NCI-H345 (cell line): ENCODE data around the gene GOLGA6L22.
"Not testable (repeated sequence)": the region's sequence is repeated elsewhere in the genome, so short reads cannot be mapped to it uniquely, and the experiment has no call there.

Experiments
- DNase-seq: peaks from one replicate; lab custom pipeline; 2025; lab: John Stamatoyannopoulos, UW

The GOLGA6L22 gene, protein sequence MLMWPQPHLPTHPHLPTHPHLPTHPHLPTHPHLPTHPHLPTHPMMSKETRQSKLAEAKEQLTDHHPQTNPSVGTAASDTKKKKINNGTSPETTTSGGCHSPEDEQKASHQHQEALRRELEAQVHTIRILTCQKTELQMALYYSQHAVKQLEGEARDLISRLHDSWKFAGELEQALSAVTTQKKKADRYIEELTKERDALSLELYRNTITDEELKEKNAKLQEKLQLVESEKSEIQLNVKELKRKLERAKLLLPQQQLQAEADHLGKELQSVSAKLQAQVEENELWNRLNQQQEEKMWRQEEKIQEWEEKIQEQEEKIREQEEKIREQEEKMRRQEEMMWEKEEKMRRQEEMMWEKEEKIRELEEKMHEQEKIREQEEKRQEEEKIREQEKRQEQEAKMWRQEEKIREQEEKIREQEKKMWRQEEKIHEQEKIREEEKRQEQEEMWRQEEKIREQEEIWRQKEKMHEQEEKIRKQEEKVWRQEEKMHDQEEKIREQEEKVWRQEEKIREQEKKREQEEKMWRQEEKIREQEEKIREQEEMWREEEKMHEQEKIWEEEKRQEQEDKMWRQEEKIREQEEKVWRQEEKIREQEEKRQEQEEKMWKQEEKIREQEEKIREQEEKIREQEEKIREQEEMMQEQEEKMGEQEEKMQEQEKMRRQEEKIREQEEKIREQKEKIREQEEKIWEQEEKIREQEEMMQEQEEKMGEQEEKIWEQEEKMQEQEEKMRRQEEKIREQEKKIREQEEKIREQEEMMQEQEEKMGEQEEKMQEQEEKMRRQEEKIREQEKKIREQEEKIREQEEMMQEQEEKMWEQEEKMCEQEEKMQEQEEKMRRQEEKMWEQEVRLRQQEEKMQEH

DNA sequence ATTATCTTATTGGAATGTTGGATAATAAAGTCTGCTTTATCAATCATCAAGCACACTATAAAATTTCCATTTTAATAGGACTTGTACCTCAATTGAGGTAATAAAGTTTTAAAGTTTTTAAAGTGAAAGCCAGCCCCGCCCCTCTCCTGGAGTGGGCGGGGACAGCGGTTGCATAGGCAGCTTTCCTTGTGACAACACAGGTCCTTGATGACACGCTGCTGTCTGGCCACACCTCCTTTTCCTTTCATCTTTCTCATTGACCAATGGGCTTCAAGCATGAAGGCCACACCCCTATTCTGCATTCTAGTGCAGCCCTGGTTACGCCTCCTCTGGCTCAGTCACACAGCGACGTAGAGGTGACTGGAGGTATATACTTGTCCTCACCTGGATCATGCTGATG lies at the start of gene GOLGA6L22:
TSS of gene GOLGA6L22 (plus strand) at position 301 of the 400 bp plus-strand sequence. CDS start at position 392, 91 bp downstream.
- not testable (repeated sequence) for DNase-seq

DNA sequence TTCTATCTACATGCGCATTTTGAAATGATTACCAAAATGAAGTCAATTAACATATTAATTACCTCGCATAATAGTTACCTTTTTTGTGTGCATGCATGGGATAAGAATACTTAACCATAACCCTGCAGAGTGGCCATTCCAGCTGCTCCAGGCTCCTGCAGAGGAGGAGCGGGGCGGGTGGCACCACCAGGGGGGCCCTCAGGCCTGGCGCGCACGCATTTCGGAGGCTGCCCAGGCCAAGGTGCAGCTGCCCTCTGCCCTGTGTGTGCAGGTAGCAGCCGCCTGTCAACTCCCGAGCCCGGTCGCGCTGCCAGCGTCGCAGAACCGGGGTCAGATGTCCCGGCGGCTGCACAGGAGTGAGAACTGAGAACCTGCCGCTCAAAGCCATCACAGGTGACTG lies 41.4 kb upstream of the GOLGA6L22 start:
- DNase-seq: not testable (repeated sequence)

DNA sequence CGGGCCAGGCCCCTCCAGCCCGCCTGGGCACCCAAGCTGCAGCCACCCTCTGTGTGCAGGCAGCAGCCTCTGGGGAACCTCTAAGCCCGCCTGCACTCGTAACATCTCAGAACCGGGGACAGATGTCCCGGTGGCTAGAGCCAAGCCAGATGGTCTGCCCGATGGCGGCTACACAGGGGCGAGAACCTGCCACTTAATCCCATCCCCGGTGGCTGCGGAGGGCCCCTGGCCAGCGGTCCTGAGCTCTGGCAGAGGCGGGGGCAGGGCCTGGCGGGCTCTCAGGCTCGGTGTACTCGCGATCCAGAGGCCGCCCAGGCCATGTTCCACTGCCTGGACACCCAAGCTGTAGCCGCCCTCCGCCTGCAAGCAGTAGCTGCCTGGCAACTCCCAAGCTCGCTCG lies 40.9 kb upstream of the GOLGA6L22 start:
- DNase-seq: not testable (repeated sequence)

DNA sequence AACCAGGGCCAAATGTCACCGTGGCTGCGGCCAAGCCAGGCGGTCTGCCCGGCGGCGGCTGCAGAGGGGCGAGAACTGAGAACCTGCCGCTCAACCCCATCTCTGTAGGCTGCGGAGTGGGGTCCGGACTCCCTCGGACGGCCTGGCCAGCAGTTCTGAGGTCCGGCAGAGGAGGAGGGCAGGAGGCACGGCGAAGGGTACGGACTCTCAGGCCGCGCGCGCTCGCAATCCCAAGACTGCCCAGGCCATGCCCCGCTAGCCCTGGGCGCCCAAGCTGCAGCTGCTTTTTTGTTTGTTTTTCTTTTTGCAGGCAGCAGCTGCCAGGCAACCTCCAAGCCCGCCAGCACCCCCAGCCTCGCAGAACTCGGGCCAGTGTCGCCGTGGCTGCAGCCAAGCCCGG lies 40.5 kb upstream of the GOLGA6L22 start:
- DNase-seq: not testable (repeated sequence)

DNA sequence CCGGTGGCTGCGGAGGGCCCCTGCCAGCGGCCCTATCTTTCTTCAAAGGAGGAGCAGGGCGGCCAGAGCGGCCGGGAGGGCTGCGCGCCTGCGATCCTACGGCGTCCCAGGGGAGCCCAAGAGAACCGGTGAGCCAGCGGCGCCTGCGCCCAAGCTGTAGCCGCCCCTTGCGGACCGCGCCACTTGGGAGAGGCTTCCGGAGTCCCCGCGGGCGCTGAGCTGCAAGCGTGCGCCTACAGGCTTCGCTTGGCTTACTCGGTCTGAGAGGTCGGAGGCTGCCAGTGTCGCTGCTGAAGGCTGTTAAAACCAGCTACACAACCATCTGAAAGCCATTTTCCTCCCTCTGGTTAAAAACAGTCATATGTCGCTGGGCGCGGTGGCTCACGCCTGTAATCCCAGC lies 40.0 kb upstream of the GOLGA6L22 start:
- not testable (repeated sequence) for DNase-seq

DNA sequence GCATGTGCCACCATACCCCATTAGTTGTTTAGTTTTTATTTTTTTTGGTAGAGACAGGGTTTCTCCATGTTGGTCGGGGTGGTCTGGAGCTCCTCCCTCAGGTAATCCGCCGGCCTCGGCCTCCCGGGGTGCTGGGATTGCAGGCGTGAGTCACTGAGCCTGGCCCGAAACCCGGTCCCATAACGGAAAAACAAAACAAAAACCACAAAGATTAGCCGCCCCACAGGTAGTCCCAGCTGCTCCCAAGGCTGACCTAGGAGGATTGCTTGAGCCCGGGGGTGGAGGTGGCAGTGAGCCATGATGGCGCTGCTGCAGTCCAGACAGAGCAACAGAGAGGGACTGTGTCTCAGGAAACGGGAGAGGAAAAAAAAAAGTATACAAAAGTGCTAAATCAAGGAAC lies 38.4 kb upstream of the GOLGA6L22 start:
- DNase-seq: not testable (repeated sequence)

DNA sequence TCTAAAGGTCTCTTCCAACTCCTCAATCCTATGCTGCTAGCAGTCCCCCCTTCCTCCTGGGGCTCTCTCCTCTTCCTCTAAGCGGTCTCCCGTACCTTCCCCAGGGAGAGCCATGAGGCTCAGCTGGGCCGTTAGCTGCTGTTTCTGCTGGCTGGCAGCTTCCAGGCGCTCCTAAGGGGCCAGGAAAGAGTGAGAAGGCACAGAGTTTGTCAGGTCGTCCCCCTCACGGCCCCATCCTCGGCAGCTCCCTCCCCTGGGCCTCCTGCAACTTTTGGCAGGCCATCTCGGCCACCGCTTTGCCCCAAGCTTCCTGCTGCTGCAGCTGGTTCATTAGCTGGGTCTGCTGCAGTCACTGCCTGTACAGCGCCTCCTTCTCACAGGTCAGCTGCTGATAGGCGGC lies 29.3 kb upstream of the GOLGA6L22 start:
- DNase-seq: not testable (repeated sequence)

DNA sequence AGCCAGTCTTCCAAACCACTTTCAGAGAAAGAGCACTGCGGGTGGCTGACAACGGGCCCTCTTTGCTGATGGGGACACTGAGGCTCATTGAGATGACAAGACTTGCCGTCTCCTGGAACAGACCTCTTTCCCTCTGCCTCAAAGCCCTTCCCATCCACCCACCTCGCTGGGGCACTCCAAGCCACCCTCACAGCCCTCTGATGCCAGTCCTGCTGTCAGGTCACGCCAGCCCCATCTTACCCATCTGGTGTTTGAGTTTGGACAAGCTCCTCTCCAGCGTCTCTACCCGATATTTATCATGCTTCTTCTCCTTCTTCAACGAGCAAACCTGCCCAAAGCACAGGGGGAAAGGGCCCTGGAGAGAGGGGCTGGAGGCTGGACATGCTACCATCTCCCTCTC lies 27.0 kb upstream of the GOLGA6L22 start:
- DNase-seq: not testable (repeated sequence)

DNA sequence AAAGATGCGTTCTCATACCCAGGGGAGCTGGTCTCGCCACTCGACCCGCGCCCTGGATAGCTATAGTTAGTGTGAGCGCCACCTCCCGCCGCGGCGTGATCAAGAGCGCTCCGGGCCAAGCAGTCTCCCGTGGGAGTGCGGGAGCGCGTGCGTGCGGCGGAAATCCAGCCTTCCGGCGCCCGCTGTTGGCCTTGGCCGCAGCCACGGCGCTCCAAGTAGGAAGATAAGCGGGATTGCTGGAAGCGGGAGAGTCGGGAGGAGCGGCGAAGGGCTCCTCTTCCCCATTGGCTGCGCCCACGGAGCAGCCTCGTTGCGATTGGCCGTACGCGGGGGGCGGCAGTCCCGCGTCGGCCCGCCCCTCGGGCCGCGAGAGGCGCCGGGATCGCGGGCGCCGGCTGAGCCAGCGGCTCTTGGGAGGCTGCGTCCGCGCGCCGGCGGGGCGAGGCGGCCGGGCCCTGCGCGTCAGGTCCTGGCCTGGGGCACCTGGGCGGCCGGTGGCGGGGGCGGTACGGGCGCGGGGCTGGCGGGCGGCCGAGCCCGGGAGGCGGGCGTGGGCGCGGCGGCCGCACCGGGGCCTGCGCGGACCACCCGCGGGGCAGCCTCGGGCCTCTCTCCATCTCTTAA lies 35.9 kb downstream of the GOLGA6L22 start:
- not testable (repeated sequence) for DNase-seq

DNA sequence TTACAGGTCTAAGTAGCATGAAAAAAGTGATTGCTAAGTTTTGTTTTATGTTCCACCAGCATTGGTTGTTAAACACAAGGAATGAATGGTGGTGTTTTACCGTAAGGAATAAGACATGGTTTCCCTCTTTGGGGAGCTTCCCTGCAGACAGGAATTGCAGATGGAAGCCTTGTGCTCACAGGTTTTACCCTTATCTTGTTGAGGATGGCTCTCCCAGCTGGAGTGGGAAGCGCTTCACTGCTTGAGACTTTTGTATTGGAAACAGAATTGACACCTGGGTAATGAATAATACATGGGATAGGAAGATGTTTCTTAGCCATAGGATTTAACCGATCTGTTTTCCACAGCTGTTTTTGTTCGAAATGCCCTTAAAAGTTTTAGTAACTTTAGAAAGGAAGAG lies 38.5 kb downstream of the GOLGA6L22 start:
- not testable (repeated sequence) for DNase-seq

DNA sequence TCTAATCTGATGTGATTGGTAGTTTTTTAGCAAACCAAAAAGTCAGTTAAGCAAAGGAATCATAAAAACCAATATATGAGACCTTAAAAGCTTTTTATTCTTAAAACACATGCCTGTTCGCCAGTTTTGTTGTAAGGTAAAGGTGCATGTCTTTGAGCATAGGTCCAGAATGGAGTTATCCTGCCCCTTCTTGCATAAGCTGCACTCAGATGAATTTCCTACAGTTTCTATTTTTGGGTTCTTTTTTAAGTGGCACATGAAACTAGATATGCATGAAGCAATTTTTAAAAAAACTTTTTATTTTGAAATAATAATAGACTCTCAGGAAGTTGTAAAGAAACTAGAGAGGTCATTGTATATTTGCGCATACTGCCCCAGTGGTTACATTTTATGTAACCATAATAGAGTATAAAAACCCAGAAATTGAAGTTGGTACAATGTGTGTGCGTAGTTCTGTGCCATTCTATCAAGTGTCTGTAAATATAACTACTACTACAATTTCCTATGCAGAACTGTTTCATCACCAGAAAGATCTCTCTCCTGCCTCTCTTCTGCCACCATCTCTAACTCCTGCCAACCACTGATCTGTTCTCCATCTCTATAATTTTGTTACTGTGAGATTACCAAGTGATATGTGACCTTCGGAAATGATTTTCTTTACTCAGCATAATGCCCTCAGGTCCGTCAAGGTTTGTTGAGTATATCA lies 39.7 kb downstream of the GOLGA6L22 start:
- DNase-seq: not testable (repeated sequence)

DNA sequence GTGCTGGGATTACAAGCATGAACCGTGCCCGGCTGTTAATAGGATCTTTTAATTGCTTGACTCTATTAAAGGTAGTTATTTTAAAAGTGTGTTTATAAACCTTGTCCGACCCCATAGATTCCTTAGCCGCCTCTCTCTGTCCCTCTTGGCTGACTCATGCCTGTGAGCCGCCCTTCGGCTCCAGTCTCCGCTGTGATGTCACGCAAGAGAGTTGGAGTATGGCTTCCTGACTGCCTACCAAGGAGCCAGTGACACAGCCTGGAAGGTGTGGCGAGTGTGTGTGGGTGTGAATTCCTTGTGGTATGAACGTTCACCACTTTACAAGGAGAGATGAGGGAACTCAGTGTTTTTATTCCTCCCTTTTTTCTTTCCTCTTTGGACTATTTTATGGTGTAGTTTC lies 43.6 kb downstream of the GOLGA6L22 start:
- not testable (repeated sequence) for DNase-seq

DNA sequence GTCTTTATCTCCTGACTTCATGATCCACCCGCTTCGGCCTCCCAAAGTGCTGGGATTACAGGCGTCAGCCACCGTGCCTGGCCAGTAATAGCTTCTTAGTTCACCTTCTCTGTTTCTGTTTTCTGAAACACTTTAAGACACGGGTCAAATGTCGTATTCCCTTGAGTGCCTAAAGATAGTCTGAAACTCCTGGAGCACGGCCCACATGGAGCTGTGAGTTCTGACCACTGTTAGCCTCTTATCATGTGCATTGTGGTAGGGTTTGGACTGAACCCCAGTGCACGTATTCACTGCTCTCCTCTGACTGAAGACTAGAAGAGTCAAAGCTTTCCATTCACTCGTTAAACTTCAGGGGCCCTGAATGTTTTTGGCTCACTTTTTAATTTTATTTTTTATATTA lies 48.3 kb downstream of the GOLGA6L22 start:
- not testable (repeated sequence) for DNase-seq

DNA sequence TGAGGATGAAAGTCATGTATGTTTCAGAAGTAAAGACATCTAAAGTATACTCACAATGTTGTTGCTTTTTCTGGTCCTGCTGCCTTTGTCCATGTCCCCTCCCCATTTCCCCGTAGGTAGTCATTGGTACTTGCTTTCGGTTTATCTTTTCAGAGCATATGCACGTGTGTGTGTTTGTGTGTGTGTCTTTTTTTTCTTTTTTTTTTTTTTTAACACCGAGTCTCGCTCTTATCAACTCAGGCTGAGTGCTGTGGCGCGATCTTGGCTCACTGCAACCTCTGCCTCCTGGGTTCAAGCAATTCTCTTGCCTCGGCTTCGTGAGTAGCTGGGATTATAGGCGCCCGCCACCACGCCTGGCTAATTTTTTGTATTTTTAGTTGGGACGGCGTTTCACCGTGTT lies 57.4 kb downstream of the GOLGA6L22 start:
- not testable (repeated sequence) for DNase-seq
